ENCODE measurements around the gene ANGPTL4.

DNA sequence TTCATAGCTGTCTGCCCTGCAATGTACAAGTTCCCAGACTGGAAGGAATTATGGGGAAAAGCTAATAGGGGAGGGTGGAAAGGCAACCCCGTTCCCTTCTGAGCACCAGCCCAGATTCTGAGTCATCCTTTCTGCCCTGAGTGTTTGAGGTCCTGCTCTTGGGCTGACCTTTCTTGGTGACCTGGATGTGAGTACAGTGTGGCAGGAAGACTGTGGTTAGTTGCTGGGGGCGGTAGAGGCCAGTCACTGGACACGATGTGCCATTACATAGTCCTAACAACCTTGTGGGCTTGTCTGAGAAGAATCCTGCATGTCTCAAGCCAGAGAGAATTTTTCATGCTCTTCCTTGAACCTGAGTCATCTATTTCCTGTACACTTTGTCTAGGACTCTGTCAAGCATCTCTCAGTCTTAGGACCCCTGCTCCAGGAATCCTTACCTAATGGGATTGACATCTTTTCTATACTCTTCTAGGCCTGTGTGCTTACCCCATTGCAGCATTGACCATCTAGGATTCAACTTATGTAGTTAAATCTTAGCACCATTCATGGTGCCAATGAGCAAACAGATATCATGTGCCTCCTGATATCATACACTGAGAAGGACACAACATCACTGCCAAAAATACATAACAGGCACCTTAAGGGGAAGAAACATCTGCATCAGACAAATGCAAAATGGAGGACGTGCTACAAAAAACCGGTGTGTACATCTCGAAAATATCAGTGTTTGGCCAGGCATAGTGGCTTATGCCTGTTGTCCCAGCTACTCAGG, 8.1 kb upstream of the ANGPTL4 start:
- TF ChIP-seq EZH2phosphoT487 (conservative IDR thresholded peaks at IDR 0.05; ENCODE audit: low read length): no peak
- TF ChIP-seq, protein P1, sequence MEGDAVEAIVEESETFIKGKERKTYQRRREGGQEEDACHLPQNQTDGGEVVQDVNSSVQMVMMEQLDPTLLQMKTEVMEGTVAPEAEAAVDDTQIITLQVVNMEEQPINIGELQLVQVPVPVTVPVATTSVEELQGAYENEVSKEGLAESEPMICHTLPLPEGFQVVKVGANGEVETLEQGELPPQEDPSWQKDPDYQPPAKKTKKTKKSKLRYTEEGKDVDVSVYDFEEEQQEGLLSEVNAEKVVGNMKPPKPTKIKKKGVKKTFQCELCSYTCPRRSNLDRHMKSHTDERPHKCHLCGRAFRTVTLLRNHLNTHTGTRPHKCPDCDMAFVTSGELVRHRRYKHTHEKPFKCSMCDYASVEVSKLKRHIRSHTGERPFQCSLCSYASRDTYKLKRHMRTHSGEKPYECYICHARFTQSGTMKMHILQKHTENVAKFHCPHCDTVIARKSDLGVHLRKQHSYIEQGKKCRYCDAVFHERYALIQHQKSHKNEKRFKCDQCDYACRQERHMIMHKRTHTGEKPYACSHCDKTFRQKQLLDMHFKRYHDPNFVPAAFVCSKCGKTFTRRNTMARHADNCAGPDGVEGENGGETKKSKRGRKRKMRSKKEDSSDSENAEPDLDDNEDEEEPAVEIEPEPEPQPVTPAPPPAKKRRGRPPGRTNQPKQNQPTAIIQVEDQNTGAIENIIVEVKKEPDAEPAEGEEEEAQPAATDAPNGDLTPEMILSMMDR (IDR thresholded peaks at IDR 0.05; ENCODE audit: insufficient read depth, low read length, poor library complexity, severe bottlenecking): no peak
